Fibroblast of lung (primary cell): ENCODE results near the gene UBE2G1. TPM values are rescaled to one million over a fixed set of nuclear protein-coding genes. Genes with fewer than 3 reads are reported as not detected.

Experiments
- DNase-seq, 2 donors: peaks; one replicate each; pipeline versions ENCODE4 v3.0.0 to v3.0.0-alpha.2; 2010; ENCODE audit warnings: low read depth in 2 of 2
- H2AFZ ChIP-seq: 2 replicates; pipeline ENCODE4 v1.5.1; 2012; ENCODE audit warnings: low read length, control low read depth, inconsistent platforms
- H3K27ac ChIP-seq: 2 replicates; pipeline ENCODE4 v1.5.1; 2011; ENCODE audit warnings: low read length, control low read depth; ENCODE audit not compliant: insufficient read depth
- H3K27me3 ChIP-seq: 2 replicates; pipeline ENCODE4 v1.5.1; 2011; ENCODE audit warnings: mild to moderate bottlenecking, low read length; ENCODE audit not compliant: control insufficient read depth, insufficient read depth
- H3K36me3 ChIP-seq: 2 replicates; pipeline ENCODE4 v1.5.1; 2011; ENCODE audit warnings: low read length; ENCODE audit not compliant: control insufficient read depth, insufficient read depth
- H3K4me1 ChIP-seq: 2 replicates; pipeline ENCODE4 v1.5.1; 2011; ENCODE audit warnings: low read length; ENCODE audit not compliant: control insufficient read depth, insufficient read depth; ENCODE audit errors: extremely low read depth
- H3K4me2 ChIP-seq: 2 replicates; pipeline ENCODE4 v1.5.1; 2011; ENCODE audit warnings: low read length, control low read depth; ENCODE audit not compliant: insufficient read depth; ENCODE audit errors: extremely low read depth
- H3K4me3 ChIP-seq, 4 experiments: fragments of 200-600 bp in 1 of 4; sonication (generic) in 1 of 4; replicated peaks in 1 of 4; 2 replicates each; pipeline ENCODE4 v1.5.1; 2011 to 2016; ENCODE audit warnings: low read length in 4 of 4, low read depth in 3 of 4, mild to moderate bottlenecking in 3 of 4, control low read depth in 2 of 4, inconsistent platforms in 1 of 4, mixed read lengths in 1 of 4; ENCODE audit not compliant: insufficient read depth in 1 of 4; ENCODE audit errors: control extremely low read depth in 1 of 4
- H3K79me2 ChIP-seq: 2 replicates; pipeline ENCODE4 v1.5.1; 2012; ENCODE audit warnings: mild to moderate bottlenecking, low read length, inconsistent platforms; ENCODE audit not compliant: control insufficient read depth, insufficient read depth
- H3K9ac ChIP-seq: 2 replicates; pipeline ENCODE4 v1.5.1; 2011; ENCODE audit warnings: mild to moderate bottlenecking, low read length, control low read depth; ENCODE audit not compliant: insufficient read depth
- H3K9me3 ChIP-seq: 2 replicates; pipeline ENCODE4 v1.5.1; 2012; ENCODE audit warnings: low read depth, low read length; ENCODE audit not compliant: control insufficient read depth, insufficient read depth
- H4K20me1 ChIP-seq: 2 replicates; pipeline ENCODE4 v1.5.1; 2011; ENCODE audit warnings: low read length; ENCODE audit not compliant: control insufficient read depth, insufficient read depth; ENCODE audit errors: extremely low read depth
- CTCF ChIP-seq, 2 donors: IDR thresholded peaks in 1 of 2; conservative IDR thresholded peaks in 1 of 2; 1 replicate in 1 of 2; 2 replicates in 1 of 2; pipeline ENCODE4 v1.5.1; 2011 to 2012; ENCODE audit warnings: low read length in 2 of 2, control low read depth in 1 of 2, inconsistent platforms in 1 of 2, low read depth in 1 of 2, mild to moderate bottlenecking in 1 of 2
- EZH2 ChIP-seq: IDR thresholded peaks from 2 replicates; pipeline ENCODE4 v1.5.1; 2012; ENCODE audit warnings: low read length, control low read depth, mild to moderate bottlenecking; ENCODE audit errors: missing control alignments
- polyA plus RNA-seq, 2 donors: library from polyadenylated mRNA; depleted of rRNA in 1 of 2; stranded (reverse) in 1 of 2; unstranded in 1 of 2; fragments of >200 nt; gene quantifications; 2 replicates each; pipeline ENCODE4 v1.2.1, GENCODE V29; 2011 to 2012; ENCODE audit warnings: missing spikeins in 1 of 2
- total RNA-seq: library from RNA; depleted of rRNA; stranded (reverse); fragments of >200 nt; gene quantifications from 2 replicates; pipeline ENCODE4 v1.2.1, GENCODE V29; 2014

The UBE2G1 gene
- total and polyA plus RNA-seq, 2 donors (not counting 1 experiment from before 2014, with no cell fraction given), result 30.7 to 48.4 TPM

DNA sequence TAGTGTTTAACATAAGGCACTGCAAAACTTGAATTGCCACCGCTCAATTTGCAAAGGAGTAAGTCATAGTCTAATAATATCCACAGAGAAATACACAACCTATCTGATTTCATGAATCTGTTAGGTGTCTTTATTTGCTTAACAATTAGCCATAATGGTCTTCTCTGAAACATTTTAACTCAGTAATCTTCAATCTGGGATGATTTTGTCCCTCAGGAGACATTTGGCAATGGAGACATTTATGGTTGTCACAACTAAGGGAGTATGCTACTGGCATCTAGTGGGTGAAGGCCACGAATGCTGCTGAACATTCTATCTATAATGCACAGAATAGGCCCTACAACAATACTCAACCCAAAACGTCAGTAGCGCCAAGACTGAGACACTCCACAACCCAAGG lies 4.3 kb downstream of the UBE2G1 start:
- H4K20me1 ChIP-seq, result peaks cover 2% of the 10 kb centered on the region
- H3K4me2 ChIP-seq, result no peak overlapping the region
- H3K27ac ChIP-seq, result no peak overlapping the region
- TF ChIP-seq EZH2, result no peak
- peak in 1 of 2 donors; percentile 28 for TF ChIP-seq CTCF (conservative IDR thresholded peaks at IDR 0.05 in 1 of 2, IDR thresholded peaks at IDR 0.05 in 1 of 2; ENCODE audit: low read depth in 1 of 2, low read length in 2 of 2)
- no peaks in the 10 kb centered on the region for H3K4me1 ChIP-seq
- no peak overlapping the region for H2AFZ ChIP-seq
- H3K36me3 ChIP-seq, result no peaks in the 10 kb centered on the region
- H3K9ac ChIP-seq, result no peak overlapping the region
- no peaks in the 10 kb centered on the region for H3K27me3 ChIP-seq
- peaks cover 85% of the 10 kb centered on the region for H3K79me2 ChIP-seq
- no peaks in the 10 kb centered on the region for H3K9me3 ChIP-seq
- H3K4me3 ChIP-seq, result no peak overlapping the region
- DNase-seq, result peak in 1 of 2 donors; percentile 37

GRCh38 chr17:4358154-4358553 lies 8.3 kb downstream of the UBE2G1 start:
- H3K27me3 ChIP-seq, result no peaks in the 10 kb centered on the region
- no peak overlapping the region for H3K27ac ChIP-seq
- H3K36me3 ChIP-seq, result no peaks in the 10 kb centered on the region
- no peak overlapping the region for H3K9ac ChIP-seq
- H3K4me1 ChIP-seq, result no peaks in the 10 kb centered on the region
- no peak overlapping the region for H2AFZ ChIP-seq
- TF ChIP-seq EZH2 (no peak), CTCF (conservative IDR thresholded peaks at IDR 0.05 in 1 of 2, IDR thresholded peaks at IDR 0.05 in 1 of 2; ENCODE audit: low read depth in 1 of 2, low read length in 2 of 2) (no peak)
- H3K79me2 ChIP-seq, result peaks cover 86% of the 10 kb centered on the region
- no peak overlapping the region for H3K4me3 ChIP-seq
- H3K4me2 ChIP-seq, result no peak overlapping the region
- no peak for DNase-seq
- peaks cover 2% of the 10 kb centered on the region for H4K20me1 ChIP-seq
- no peaks in the 10 kb centered on the region for H3K9me3 ChIP-seq

- Histone ChIP-seq H4K20me1 (peaks cover 2% of the 10 kb centered on the region), H3K4me2 (no peak overlapping the region), H2AFZ (no peak overlapping the region), H3K4me1 (no peaks in the 10 kb centered on the region), H3K4me3 (no peak overlapping the region), H3K27ac (no peak overlapping the region), H3K27me3 (no peaks in the 10 kb centered on the region), H3K36me3 (no peaks in the 10 kb centered on the region), H3K79me2 (peaks cover 84% of the 10 kb centered on the region), H3K9ac (no peak overlapping the region), H3K9me3 (no peaks in the 10 kb centered on the region)
- no peak for TF ChIP-seq CTCF (conservative IDR thresholded peaks at IDR 0.05 in 1 of 2, IDR thresholded peaks at IDR 0.05 in 1 of 2; ENCODE audit: low read depth in 1 of 2, low read length in 2 of 2)
- DNase-seq, result no peak
These were observed 8.8 kb downstream of the UBE2G1 start for GRCh38 chr17:4357671-4358070.
